Left ventricle myocardium superior (tissue), 1 donor: ENCODE measurements around the gene CTRB1. TPM values are rescaled to one million over a fixed set of nuclear protein-coding genes. Genes with fewer than 3 reads are reported as not detected.
"Not testable (repeated sequence)": the region's sequence is repeated elsewhere in the genome, so short reads cannot be mapped to it uniquely, and the experiment has no call there.

Experiments used
- ATAC-seq: fragments of 200-7000 bp; cut with Tn5 transposase; one replicate; pipeline ENCODE4 v1.9.1; 2020; ENCODE audit warnings: mild to moderate bottlenecking, moderate library complexity
- DNase-seq: peaks from one replicate; pipeline ENCODE4 v3.0.0-alpha.2; 2020
- intact Hi-C: fragments of 100-400 bp; cut with micrococcal nuclease; formaldehyde crosslinking; loops from one replicate; pipeline ENCODE4 v1.11.0; 2022
- total RNA-seq: library from RNA; stranded (reverse); fragmentation: NEBNext Ultra II Directional; extraction: Animal tissue kit (Norgen Biotek cat#: 25700); gene quantifications from one replicate; pipeline ENCODE4 v1.2.1, GENCODE V29; 2021
- donor health status: DM: no; HTN: yes; CAD: no; lungs with severe emphysema.

CTRB1 gene
- total RNA-seq, 1 donor from 2014 or later: not detected

DNA sequence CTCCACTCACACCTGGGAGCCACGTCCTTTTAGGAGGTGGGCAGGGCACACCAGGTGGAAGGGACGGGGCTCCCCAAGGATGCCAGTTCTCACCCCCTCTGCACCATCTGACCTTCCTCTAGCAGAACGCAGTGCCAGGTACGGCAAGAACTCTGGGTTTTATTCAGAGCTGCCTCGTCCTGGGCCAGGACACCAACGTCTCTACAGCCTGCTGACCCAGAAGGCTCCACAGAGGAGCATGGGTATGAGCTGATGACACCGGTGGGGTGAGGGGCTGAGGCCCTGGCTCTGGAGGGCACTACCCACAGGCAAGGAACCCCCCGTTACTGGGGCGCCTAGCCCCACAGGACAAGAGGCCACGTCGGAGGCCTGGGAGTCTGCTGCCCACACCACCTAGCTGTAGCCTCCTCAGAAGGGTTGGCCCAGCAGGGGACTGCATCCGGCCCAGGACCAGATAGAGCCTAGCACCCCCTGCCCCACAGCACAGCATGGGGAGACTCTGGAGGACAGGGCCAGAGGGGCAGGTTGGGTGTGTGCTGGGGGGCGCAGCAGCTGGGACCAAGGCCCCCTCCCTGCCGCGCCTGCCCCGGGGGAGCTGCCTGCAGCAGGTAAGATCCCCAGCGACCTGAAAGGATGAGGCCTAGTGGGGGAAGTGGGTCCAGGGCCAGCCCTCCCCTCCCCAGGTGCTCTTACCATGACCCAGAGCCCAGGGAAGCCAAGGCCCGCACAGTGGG lies 18.8 kb downstream of the CTRB1 start:
- ATAC-seq (no peak), DNase-seq (no peak)
- intact Hi-C loops: no loop called here

DNA sequence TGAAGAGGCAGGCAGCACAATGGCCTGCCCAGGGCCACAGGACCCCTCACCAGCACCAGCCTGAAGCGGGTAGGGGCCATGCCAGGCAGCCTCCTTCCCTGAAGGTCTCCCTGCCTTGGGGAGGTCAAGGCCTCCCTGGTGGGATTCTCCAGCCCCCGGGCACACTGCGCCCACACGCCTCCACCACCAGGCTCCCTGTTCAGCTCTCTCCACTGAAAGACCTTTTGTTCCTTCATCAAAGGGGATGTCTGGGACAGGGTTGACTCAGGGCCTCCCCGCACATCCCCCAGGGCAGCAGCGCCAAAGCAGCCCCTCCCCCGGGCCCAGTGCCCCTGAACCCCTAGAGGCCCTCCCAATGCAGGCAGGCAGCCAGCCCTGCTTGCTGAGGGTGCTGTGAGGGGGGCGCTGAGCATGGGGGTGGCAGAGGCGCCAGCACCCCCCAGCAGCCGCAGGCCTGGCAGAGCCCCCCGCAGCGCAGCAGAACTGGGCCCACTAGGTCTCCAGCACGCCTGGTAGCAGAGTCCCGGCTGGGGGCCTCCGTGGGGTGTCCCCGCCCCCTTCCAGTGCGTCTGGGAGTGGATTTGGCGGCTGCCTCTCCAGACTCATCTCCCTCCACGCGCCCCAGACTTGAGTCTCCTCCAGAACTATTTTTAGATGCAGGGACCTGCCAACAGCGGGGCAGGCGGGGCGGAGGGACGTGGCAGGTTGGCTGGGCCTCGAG lies 19.5 kb downstream of the CTRB1 start:
- ATAC-seq (peak; percentile 79), DNase-seq (peak; percentile 88)
- intact Hi-C loops: no loop called here

DNA sequence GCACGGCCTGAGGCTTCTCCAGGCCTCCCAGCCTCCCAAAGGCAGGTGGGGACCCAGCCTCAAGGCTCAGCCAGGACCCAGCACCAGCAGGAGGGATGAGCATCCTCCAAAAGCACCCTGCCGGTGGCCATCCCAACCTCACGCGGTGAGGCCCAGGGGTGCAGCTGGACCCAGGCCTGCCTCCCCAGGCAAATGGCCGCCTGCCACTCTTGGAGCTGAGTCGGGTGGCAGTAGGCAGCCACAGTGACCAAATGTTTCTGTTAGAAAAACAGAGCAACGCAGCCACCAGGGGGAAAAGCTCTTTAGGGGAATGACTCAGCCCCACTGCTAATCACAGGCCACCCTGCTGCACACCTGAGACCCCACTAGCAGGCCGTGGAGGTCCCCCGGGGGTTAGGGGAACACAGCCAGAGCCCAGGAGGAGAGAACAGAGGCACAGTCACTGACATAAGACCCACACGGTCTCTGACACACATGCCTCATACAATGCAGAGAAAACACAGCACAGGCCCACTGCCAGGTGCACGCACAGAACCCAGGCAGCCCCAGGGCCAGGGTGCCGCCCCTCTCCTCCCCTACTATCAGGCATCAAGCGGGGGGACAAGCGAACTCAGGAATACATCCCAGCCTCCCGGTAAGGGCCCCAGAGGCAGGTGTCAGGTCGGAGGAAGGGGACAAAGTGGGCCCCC lies 20.2 kb downstream of the CTRB1 start:
- no peak for DNase-seq
- intact Hi-C loops: no loop called here
- peak; percentile 17 for ATAC-seq

GRCh38 chr16:75239542-75240122 lies 20.8 kb downstream of the CTRB1 start:
- DNase-seq (no peak), ATAC-seq (no peak)
- intact Hi-C loops: no loop called here

GRCh38 chr16:75240633-75241032 lies 21.8 kb downstream of the CTRB1 start:
- ATAC-seq, intact Hi-C loops: not testable (repeated sequence)
- peak; percentile 52 for DNase-seq

DNA sequence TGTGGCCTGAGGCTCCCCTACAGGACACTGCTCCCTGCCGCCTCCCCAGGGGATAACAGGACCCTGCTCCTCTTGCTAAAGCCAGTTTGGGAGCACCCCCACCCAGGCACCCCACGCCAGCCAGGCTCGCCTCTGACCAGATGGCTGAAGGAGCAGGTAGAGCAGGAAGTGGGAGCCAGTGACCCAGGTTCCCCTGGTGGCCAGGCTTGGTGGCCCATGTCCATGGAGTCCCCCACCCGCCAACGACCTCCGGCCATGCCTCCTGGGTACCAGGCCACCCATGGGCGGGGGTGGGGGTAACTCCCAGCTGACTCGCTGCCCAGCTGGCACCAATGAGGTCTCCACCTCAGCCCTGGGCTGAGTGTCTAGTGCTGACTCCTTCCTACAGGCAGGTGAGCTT lies 22.6 kb downstream of the CTRB1 start:
- DNase-seq: no peak
- intact Hi-C loops: no loop called here
- no peak for ATAC-seq

GRCh38 chr16:75241955-75242354 lies 23.2 kb downstream of the CTRB1 start:
- intact Hi-C loops: no loop called here
- ATAC-seq: no peak
- no peak for DNase-seq

DNA sequence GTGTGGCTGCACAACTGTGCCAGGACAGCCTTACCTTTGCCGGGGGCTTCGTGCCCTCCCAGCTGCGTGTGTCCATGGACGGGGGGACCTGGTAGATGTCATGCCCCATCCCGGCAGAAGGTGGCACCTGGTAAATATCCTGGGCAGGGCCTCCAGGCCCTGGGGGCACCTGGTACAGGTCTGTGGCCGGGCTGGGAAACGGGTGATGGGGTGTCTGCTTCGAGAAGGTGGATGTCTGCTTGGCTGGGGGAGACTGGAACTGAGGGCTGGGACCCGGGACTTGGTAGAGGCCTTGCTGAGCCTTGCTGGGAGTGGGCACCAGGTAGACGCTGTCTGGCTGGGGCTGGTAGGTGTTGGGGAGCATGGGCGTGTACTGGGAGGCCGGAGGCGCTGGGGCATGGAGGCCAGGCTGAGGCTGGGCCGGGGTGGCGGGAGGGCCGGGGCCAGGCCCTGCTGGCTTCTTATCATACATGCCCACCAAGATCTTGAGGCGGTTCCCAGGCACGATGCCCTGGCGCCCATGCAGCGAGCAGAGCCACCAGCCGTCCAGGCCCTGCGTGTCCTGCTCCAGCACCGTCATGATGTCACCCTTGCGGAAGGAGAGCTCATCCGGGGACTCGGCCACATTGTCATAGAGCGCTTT lies 23.8 kb downstream of the CTRB1 start:
- DNase-seq, ATAC-seq, intact Hi-C loops: not testable (repeated sequence)

DNA sequence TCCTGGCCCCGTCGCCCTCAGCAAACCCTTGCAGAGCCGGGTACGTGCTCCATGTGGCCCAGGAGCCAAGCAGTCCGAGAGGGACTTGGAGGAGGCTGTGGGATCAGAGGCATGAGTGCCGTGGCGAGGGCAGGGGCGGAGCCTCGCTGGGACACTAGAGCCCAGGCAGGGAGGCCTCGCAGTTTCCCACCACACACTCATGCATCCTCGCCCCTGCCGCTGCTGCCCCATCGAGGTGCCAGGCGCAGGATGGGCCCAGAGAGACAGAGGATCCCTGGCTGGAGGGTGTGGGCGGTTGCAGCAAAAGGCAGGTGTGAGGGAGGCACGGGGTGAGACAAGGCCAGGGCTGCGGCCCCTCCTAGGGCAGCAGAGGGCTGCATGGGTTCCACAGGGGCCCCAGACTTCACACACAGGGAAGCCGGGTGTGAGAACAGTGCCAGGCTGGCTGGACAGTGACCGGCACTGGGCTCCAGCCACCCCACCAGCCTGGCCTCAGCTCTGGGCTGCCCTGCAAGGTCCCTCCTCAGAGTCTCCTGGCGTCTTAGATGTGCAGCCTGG lies 25.0 kb downstream of the CTRB1 start:
- intact Hi-C loops: no loop called here
- DNase-seq: no peak
- no peak for ATAC-seq

- ATAC-seq (peak; percentile 11), DNase-seq (peak; percentile 64)
- intact Hi-C loops: no loop called here
Observed at GRCh38 chr16:75244225-75244809, 25.5 kb downstream of the CTRB1 start.

- DNase-seq (peak; percentile 90), ATAC-seq (peak; percentile 77)
- intact Hi-C loops: no loop called here
Observed at GRCh38 chr16:75244844-75245758, 26.3 kb downstream of the CTRB1 start.

DNA sequence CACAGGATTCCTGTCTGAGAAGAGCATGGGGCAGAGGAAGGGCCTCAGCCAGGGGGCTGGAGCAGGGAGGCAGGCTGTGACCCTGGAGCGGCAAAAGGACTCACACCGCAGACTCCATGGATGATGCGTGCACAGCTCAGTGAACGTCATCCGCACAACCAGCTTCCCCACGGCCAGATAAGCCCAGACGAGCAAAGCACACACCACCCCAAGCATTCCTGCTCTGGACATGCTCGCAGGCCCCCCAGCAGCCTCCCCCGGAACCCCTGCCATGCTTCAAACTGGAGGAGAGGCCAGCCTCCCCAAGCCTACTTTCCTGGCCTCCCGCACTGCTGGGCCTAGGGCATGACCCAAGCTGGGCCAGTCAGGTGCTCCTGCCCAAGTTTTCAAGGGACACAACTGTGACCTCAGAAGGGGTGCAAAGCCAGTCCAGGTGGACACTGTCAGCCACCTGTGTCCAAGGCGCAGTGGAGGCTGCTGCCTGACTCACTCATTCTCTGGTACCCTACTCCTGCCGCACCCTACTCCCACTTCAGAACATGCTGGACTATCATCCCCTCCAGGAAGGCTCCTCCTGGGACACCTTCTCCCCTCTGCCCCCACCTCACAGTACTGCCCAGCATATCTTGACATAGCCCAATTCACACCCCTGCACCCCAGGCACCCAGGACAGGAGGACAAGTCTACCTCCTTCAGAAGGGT lies 27.9 kb downstream of the CTRB1 start:
- intact Hi-C loops: no loop called here
- no peak for ATAC-seq

GRCh38 chr16:75247249-75247648 lies 28.5 kb downstream of the CTRB1 start:
- DNase-seq: no peak

More for the DNA sequence above, 27.9 kb downstream of the CTRB1 start:
- DNase-seq: no peak

DNA sequence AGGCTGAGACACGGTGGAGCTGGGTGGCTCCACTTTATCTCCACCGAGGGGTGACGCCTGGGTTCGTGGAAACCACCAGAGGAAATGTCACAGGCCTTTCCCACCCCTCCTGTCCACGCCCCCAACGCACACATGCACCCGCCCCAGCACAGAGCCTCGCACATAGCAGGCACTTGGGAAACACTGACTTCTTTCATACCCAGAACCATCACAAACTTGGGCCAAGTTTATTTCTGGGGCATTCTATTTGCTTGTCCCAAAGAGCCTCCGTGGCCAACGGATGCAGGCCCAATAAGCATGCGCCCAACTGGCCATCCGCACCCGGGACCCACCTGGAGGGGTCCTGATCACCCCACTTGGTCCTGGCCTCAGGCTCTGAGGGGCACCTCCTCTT lies 29.4 kb downstream of the CTRB1 start:
- no peak for ATAC-seq
- no peak for DNase-seq
- intact Hi-C loops: no loop called here

More at GRCh38 chr16:75247249-75247648, 28.5 kb downstream of the CTRB1 start:
- intact Hi-C loops: no loop called here
- no peak for ATAC-seq

DNA sequence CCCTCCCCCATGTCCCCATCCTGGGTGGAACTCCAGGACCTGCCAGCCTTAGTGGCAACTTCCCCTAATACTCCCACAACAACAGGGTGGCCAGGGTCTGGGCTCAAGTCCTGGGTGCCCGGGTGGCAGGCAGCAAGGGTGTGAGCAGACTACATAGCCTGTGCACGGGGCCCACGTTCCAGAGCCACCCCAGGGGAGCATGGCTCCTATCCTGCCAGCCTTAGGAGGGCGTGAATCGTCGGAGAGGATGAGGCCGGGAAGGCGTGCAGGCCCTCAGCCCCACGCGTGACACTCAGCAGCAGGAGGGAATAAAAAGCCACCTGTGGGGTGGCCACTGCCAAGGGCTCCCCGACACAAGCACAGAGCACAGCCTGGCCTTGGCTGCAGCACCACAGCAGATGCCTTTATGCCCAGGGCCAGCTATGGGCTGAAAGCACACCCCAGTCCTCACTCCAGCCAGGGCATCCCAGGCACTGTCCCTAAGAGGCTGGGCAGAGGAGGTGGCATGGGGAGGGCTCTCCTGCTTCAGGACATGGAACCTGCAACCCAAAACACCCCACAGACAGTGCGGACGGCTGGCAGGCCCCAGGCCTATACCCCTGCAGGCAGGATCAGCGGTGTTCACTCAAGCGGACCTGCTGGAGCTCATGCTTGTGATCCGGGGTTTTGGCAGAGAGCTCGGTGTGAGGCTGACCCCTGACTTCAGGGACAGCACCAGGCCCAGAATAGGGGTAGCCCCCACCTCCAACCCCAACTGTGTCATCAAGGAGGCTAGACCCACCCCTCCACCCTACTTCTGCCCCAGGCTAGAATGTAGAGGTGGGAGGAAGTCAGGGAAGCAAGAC lies 30.0 kb downstream of the CTRB1 start:
- ATAC-seq (no peak), DNase-seq (no peak)
- intact Hi-C loops: no loop called here

GRCh38 chr16:75249441-75249840 lies 30.7 kb downstream of the CTRB1 start:
- no peak for ATAC-seq
- DNase-seq: no peak
- intact Hi-C loops: no loop called here
